SK-N-SH (cell line): ENCODE measurements around the gene SGF29.
"Not testable (repeated sequence)": the region's sequence is repeated elsewhere in the genome, so short reads cannot be mapped to it uniquely, and the experiment has no call there.

Experiments
- CTCF ChIP-seq: fragments of 200-600 bp; sonication (generic); IDR thresholded peaks from 2 replicates; pipeline ENCODE4 v1.6.1; 2017; ENCODE audit warnings: antibody characterized with exemption, mild to moderate bottlenecking, moderate library complexity
- EZH2phosphoT487 ChIP-seq: fragments of 200-600 bp; sonication (generic); IDR thresholded peaks from 2 replicates; pipeline ENCODE4 v1.6.1; 2017; ENCODE audit warnings: low read depth, mixed run types, mild to moderate bottlenecking, antibody characterized with exemption, moderate library complexity, borderline replicate concordance
- MXI1 ChIP-seq: IDR thresholded peaks from 2 replicates; pipeline ENCODE4 v1.6.1; 2012; ENCODE audit warnings: mild to moderate bottlenecking, low read depth, low read length, improper control_type of control experiment
- SMC3 ChIP-seq: IDR thresholded peaks from 2 replicates; pipeline ENCODE4 v1.6.1; 2012; ENCODE audit warnings: low read depth, low read length, improper control_type of control experiment
- TAF1 ChIP-seq: IDR thresholded peaks from 2 replicates; pipeline ENCODE4 v1.6.1; 2012; ENCODE audit warnings: low read depth, mild to moderate bottlenecking, low read length, moderate library complexity, borderline replicate concordance

GRCh38 chr16:28614561-28614960 is 60.8 kb downstream of the SGF29 start:
- not testable (repeated sequence) for TF ChIP-seq CTCF, SMC3, TAF1, MXI1, EZH2phosphoT487
